Neural progenitor cell (in vitro differentiated cells): Measurements from ENCODE around the gene ERC1. TPM values are rescaled to one million over a fixed set of nuclear protein-coding genes. Genes with fewer than 3 reads are reported as not detected.

Source experiments
- DNase-seq: peaks from one replicate; pipeline ENCODE4 v3.0.0-alpha.2; 2016; ENCODE audit warnings: low spot score
- H2AFZ ChIP-seq: fragments of 200-600 bp; sonication (generic); replicated peaks from 2 replicates; pipeline ENCODE4 v1.6.1; 2016; ENCODE audit warnings: antibody characterized with exemption
- H3F3A ChIP-seq: fragments of 200-600 bp; sonication (generic); 2 replicates; pipeline ENCODE4 v1.6.1; 2016; ENCODE audit warnings: antibody characterized with exemption, low read depth
- H3K27ac ChIP-seq: fragments of 200-600 bp; sonication (generic); 2 replicates; pipeline ENCODE4 v1.5.1; 2016; ENCODE audit warnings: mild to moderate bottlenecking
- H3K27me3 ChIP-seq: fragments of 200-600 bp; sonication (generic); 2 replicates; pipeline ENCODE4 v1.6.1; 2016; ENCODE audit warnings: mild to moderate bottlenecking, moderate library complexity
- H3K36me3 ChIP-seq: fragments of 200-600 bp; sonication (generic); 2 replicates; pipeline ENCODE4 v1.5.1; 2016
- H3K4me1 ChIP-seq: fragments of 200-600 bp; sonication (generic); 2 replicates; pipeline ENCODE4 v1.6.1; 2016; ENCODE audit warnings: mixed run types
- H3K4me2 ChIP-seq: fragments of 200-600 bp; sonication (generic); 2 replicates; pipeline ENCODE4 v1.6.1; 2016
- H3K4me3 ChIP-seq: fragments of 200-600 bp; sonication (generic); 2 replicates; pipeline ENCODE4 v1.5.1; 2016
- H3K79me2 ChIP-seq: fragments of 200-600 bp; sonication (generic); 2 replicates; pipeline ENCODE4 v1.6.1; 2016; ENCODE audit warnings: low read depth
- H3K9ac ChIP-seq: fragments of 200-600 bp; sonication (generic); 2 replicates; pipeline ENCODE4 v1.6.1; 2016
- H3K9me3 ChIP-seq: fragments of 200-600 bp; sonication (generic); 2 replicates; pipeline ENCODE4 v1.5.1; 2016; ENCODE audit warnings: low read depth
- H4K20me1 ChIP-seq: fragments of 200-600 bp; sonication (generic); 2 replicates; pipeline ENCODE4 v1.6.1; 2016; ENCODE audit warnings: low read depth
- H3K27ac Mint-ChIP-seq: 3 replicates; pipeline ENCODE4 v1.8.0; 2021; ENCODE audit warnings: mixed read lengths
- H3K27me3 Mint-ChIP-seq: 2 replicates; pipeline ENCODE4 v1.8.0; 2022; ENCODE audit warnings: low read depth, mild to moderate bottlenecking, inconsistent platforms, moderate library complexity, mixed read lengths; ENCODE audit not compliant: insufficient read depth
- H3K36me3 Mint-ChIP-seq: 3 replicates; pipeline ENCODE4 v1.8.0; 2021; ENCODE audit warnings: mixed read lengths
- H3K4me1 Mint-ChIP-seq: 3 replicates; pipeline ENCODE4 v1.8.0; 2021; ENCODE audit warnings: mixed read lengths
- H3K4me3 Mint-ChIP-seq: 3 replicates; pipeline ENCODE4 v1.8.0; 2021; ENCODE audit warnings: mild to moderate bottlenecking, moderate library complexity, mixed read lengths
- H3K9me3 Mint-ChIP-seq: 3 replicates; pipeline ENCODE4 v1.8.0; 2020; ENCODE audit warnings: mixed read lengths
- EZH2 ChIP-seq: fragments of 200-600 bp; sonication (generic); IDR thresholded peaks from 2 replicates; pipeline ENCODE4 v1.6.1; 2017; ENCODE audit warnings: antibody characterized with exemption, mild to moderate bottlenecking, moderate library complexity
- EZH2phosphoT487 ChIP-seq: fragments of 200-600 bp; sonication (generic); IDR thresholded peaks from 2 replicates; pipeline ENCODE4 v1.6.1; 2017; ENCODE audit warnings: antibody characterized with exemption
- total RNA-seq: library from RNA; depleted of rRNA; stranded (reverse); fragments of >200 nt; gene quantifications from 2 replicates; pipeline ENCODE4 v1.2.3, GENCODE V29; 2015; ENCODE audit warnings: low replicate concordance
- TF ChIP-seq, protein P1 (sequence below): fragments of 200-600 bp; sonication (generic); IDR thresholded peaks from 2 replicates; pipeline ENCODE4 v1.5.1; 2017; ENCODE audit warnings: antibody characterized with exemption, mild to moderate bottlenecking

The ERC1 gene
- total RNA-seq, 1 donor from 2014 or later, result 27.5 TPM

DNA sequence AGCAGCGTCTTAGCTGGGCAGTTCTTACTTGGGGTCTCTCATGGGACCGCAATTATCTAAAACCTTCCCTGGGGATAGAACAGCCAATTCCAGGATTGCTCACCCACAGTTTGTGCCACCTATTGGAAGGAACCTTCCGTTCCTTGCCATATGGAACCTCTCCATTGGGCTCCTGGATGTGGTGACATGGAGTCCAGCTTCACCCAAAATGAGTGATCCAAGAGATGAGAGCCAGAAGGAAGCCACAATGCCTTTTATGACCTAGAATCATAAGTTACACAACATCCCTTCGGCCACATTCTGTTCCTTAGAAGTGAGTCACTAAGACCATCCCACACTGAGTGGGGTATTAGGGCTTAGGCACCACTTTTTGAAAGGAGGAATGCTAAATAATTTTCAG, 439.0 kb downstream of the ERC1 start:
- Histone ChIP-seq H3K9me3 (no peaks in the 10 kb centered on the region), H3K4me2 (no peak overlapping the region), H4K20me1 (no peaks in the 10 kb centered on the region), H3K9ac (no peak overlapping the region), H3K36me3 (no peaks in the 10 kb centered on the region), H2AFZ (no peak overlapping the region), H3F3A (no peaks in the 10 kb centered on the region), H3K79me2 (no peaks in the 10 kb centered on the region), H3K27ac (no peak overlapping the region), H3K4me3 (no peak overlapping the region), H3K4me1 (no peaks in the 10 kb centered on the region), H3K27me3 (no peaks in the 10 kb centered on the region)
- Mint-ChIP-seq H3K4me1 (no peaks in the 10 kb centered on the region), H3K4me3 (no peak overlapping the region), H3K9me3 (no peaks in the 10 kb centered on the region), H3K27ac (no peak overlapping the region), H3K36me3 (no peaks in the 10 kb centered on the region), H3K27me3 (no peaks in the 10 kb centered on the region)
- no peak for DNase-seq
- no peak for TF ChIP-seq EZH2phosphoT487
- TF ChIP-seq, protein P1, sequence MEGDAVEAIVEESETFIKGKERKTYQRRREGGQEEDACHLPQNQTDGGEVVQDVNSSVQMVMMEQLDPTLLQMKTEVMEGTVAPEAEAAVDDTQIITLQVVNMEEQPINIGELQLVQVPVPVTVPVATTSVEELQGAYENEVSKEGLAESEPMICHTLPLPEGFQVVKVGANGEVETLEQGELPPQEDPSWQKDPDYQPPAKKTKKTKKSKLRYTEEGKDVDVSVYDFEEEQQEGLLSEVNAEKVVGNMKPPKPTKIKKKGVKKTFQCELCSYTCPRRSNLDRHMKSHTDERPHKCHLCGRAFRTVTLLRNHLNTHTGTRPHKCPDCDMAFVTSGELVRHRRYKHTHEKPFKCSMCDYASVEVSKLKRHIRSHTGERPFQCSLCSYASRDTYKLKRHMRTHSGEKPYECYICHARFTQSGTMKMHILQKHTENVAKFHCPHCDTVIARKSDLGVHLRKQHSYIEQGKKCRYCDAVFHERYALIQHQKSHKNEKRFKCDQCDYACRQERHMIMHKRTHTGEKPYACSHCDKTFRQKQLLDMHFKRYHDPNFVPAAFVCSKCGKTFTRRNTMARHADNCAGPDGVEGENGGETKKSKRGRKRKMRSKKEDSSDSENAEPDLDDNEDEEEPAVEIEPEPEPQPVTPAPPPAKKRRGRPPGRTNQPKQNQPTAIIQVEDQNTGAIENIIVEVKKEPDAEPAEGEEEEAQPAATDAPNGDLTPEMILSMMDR, result no peak

DNA sequence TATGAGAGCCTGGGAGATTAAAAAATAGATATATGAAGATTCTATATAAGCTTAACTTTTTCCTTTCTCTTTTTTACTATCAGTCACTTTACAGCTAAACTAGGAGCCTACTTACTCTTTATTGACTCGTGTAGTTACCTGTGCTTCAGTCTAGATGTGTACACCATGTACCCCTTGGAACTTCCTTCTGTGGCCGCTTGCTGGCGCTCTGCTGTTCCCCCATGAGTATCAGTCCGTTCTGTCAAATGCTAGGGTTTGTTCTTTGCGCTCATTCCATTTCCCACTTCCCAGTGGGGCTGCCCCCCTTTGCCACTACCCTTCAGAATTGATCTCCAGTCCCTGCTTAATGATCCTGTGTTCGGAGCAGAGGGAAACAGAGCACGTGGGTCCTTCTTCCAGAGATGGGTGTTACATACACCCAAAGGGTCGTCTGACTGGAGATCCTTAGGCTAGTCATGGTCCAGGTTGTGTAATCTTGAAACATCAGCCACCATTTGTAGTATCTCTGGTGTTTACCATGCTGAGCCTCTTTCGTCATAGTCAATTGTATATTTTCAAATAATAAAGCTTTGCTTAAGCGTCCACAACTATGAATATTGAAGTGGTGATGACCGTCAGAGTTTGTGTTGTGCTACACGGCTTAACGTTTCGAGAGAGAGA, 443.4 kb downstream of the ERC1 start:
- no peak for DNase-seq
- no peak overlapping the region for H2AFZ ChIP-seq
- no peaks in the 10 kb centered on the region for H3K36me3 Mint-ChIP-seq
- no peaks in the 10 kb centered on the region for H3K9me3 ChIP-seq
- H3K27ac Mint-ChIP-seq, result no peak overlapping the region
- no peaks in the 10 kb centered on the region for H3K27me3 ChIP-seq
- no peaks in the 10 kb centered on the region for H3F3A ChIP-seq
- no peaks in the 10 kb centered on the region for H3K36me3 ChIP-seq
- no peaks in the 10 kb centered on the region for H3K4me1 Mint-ChIP-seq
- no peak overlapping the region for H3K4me2 ChIP-seq
- no peaks in the 10 kb centered on the region for H4K20me1 ChIP-seq
- H3K9me3 Mint-ChIP-seq, result no peaks in the 10 kb centered on the region
- TF ChIP-seq, protein P1, result no peak
- no peak for TF ChIP-seq EZH2
- no peak for TF ChIP-seq EZH2phosphoT487
- H3K79me2 ChIP-seq, result no peaks in the 10 kb centered on the region
- no peak overlapping the region for H3K9ac ChIP-seq
- no peaks in the 10 kb centered on the region for H3K27me3 Mint-ChIP-seq
- no peaks in the 10 kb centered on the region for H3K4me1 ChIP-seq
- H3K27ac ChIP-seq, result no peak overlapping the region
- no peak overlapping the region for H3K4me3 Mint-ChIP-seq
- no peak overlapping the region for H3K4me3 ChIP-seq

DNA sequence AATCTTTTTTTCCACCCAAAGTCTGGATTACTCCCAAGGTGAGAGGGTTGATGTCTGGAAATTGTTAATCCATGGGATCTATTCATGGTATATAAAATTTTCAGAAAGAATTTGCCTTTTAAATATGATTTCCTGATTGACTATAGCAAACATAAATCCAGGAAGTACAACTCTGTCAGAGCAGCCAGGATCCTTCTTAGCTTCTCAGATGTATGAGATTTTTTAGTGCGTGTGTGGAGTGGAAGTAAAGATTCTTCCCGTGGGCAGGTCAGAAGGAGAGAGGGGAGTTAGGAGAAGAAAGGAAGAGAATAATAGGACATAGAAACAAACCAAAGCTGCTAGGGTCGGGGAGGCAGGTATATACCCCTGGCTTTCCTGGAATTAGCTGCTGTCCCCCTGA, 444.0 kb downstream of the ERC1 start:
- Histone ChIP-seq H3K27me3 (no peaks in the 10 kb centered on the region), H4K20me1 (no peaks in the 10 kb centered on the region), H3K36me3 (no peaks in the 10 kb centered on the region), H3K4me2 (no peak overlapping the region), H3K4me3 (no peak overlapping the region), H3K9me3 (no peaks in the 10 kb centered on the region), H3K9ac (no peak overlapping the region), H3K27ac (no peak overlapping the region), H2AFZ (no peak overlapping the region), H3K79me2 (no peaks in the 10 kb centered on the region), H3F3A (no peaks in the 10 kb centered on the region), H3K4me1 (no peaks in the 10 kb centered on the region)
- Mint-ChIP-seq H3K36me3 (no peaks in the 10 kb centered on the region), H3K4me1 (no peaks in the 10 kb centered on the region), H3K9me3 (no peaks in the 10 kb centered on the region), H3K4me3 (no peak overlapping the region), H3K27me3 (no peaks in the 10 kb centered on the region), H3K27ac (no peak overlapping the region)
- DNase-seq, result no peak
- TF ChIP-seq, protein P1, result no peak
- TF ChIP-seq EZH2phosphoT487 (no peak), EZH2 (no peak)
